Measurements from ENCODE around the gene LYRM4. TPM values are rescaled to one million over a fixed set of nuclear protein-coding genes. Genes with fewer than 3 reads are reported as not detected.

Gene LYRM4
- polyA plus RNA-seq, 2 of the 4 experiments (the other 2 are of a cell fraction): 25.6 to 43.3 TPM

- FAIRE-seq (no peak), ATAC-seq (no peak), DNase-seq (ENCODE audit: low read depth in 1 of 2, low spot score in 1 of 2) (no peak)
- H3K4me1 ChIP-seq: no peaks in the 10 kb centered on the region
- H3K4me3 ChIP-seq: no peak overlapping the region
- H3K4me2 ChIP-seq: no peak overlapping the region
- POLR2A ChIA-PET: no interaction called here
- H3K27ac ChIP-seq: no peak overlapping the region
- TF ChIP-seq EP300 (IDR thresholded peaks at IDR 0.05) (no peak), RARB (CRISPR knock-in tag; IDR thresholded peaks at IDR 0.05) (no peak), RFX5 (IDR thresholded peaks at IDR 0.05) (no peak), GATA3 (IDR thresholded peaks at IDR 0.05; ENCODE audit: borderline replicate concordance) (no peak), ELK1 (IDR thresholded peaks at IDR 0.05; ENCODE audit: low read depth, low read length) (no peak)
- CTCF ChIA-PET: no interaction called here
- H3K9me3 ChIP-seq: no peaks in the 10 kb centered on the region
- 100% methylated on average over 1 of the region's 1 CpG for WGBS (ENCODE audit: missing lambda C conversion rate)
Measured at GRCh38 chr6:5220443-5220842, 40.3 kb downstream of the LYRM4 start.

- Histone ChIP-seq H3K27ac (no peak overlapping the region), H3K9me3 (no peaks in the 10 kb centered on the region), H3K4me1 (no peaks in the 10 kb centered on the region), H3K4me2 (no peak overlapping the region), H3K4me3 (no peak overlapping the region)
- DNase-seq (ENCODE audit: low read depth in 1 of 2, low spot score in 1 of 2) (no peak), FAIRE-seq (no peak), ATAC-seq (no peak)
- POLR2A ChIA-PET: no interaction called here
- TF ChIP-seq MYC (IDR thresholded peaks at IDR 0.05; ENCODE audit: borderline replicate concordance, low read length): no peak
- no peak for TF ChIP-seq POLR2A (IDR thresholded peaks at IDR 0.05; ENCODE audit: low read length)
- no peak for TF ChIP-seq CBX2 (IDR thresholded peaks at IDR 0.05; ENCODE audit: borderline replicate concordance, low read depth)
- TF ChIP-seq ZFP36 (IDR thresholded peaks at IDR 0.05; ENCODE audit: borderline replicate concordance, partially characterized antibody): no peak
- no peak for TF ChIP-seq TFCP2L1 (CRISPR knock-in tag; IDR thresholded peaks at IDR 0.05)
- TF ChIP-seq PBX3 (IDR thresholded peaks at IDR 0.05): no peak
- no peak for TF ChIP-seq SMC3 (IDR thresholded peaks at IDR 0.05)
- TF ChIP-seq BCL3 (IDR thresholded peaks at IDR 0.05): no peak
- no peak for TF ChIP-seq ZC3H11A (IDR thresholded peaks at IDR 0.05)
- TF ChIP-seq E2F6 (IDR thresholded peaks at IDR 0.05; ENCODE audit: borderline replicate concordance, low read depth): no peak
- no peak for TF ChIP-seq CTCF (IDR thresholded peaks at IDR 0.05)
- TF ChIP-seq POLR2AphosphoS2 (conservative IDR thresholded peaks at IDR 0.05; ENCODE audit: low read length): no peak
- no peak for TF ChIP-seq FOSL2 (IDR thresholded peaks at IDR 0.05)
- no peak for TF ChIP-seq FOSL2 (CRISPR knock-in tag; IDR thresholded peaks at IDR 0.05)
- 88% methylated on average over 5 of the region's 5 CpGs for WGBS (ENCODE audit: missing lambda C conversion rate)
- CTCF ChIA-PET: interaction anchor here (0.7 kb wide), 1 partner anchor 614 kb away, joined by 3 read pairs; no protein-coding TSS in a partner anchor
Measured at GRCh38 chr6:5219011-5219691, 41.6 kb downstream of the LYRM4 start.

All from A549 (cell line).